Kidney (tissue), 14 donors: ENCODE measurements around the gene CCND1. TPM values are rescaled to one million over a fixed set of nuclear protein-coding genes. Genes with fewer than 3 reads are reported as not detected.

ENCODE experiments used
- DNase-seq, 5 donors: peaks; one replicate each; pipeline ENCODE4 v3.0.0-alpha.2; 2013 to 2020
- FAIRE-seq: peaks from 2 replicates; lab custom pipeline; 2012; peaks lifted over from hg19 to GRCh38; lab: Jason Lieb, UNC
- H3K27ac ChIP-seq, 2 donors: one replicate each; pipeline ENCODE4 v1.7.0; 2013; ENCODE audit warnings: low read depth in 2 of 2, low read length in 2 of 2, inconsistent platforms in 1 of 2
- H3K27me3 ChIP-seq: one replicate; pipeline ENCODE4 v1.7.1; 2013; ENCODE audit warnings: low read length, inconsistent platforms; ENCODE audit not compliant: control insufficient read depth, insufficient read depth
- H3K36me3 ChIP-seq, 3 donors: one replicate each; pipeline versions ENCODE4 v1.7.0 to v1.7.1; 2013; ENCODE audit warnings: low read length in 3 of 3, control low read depth in 1 of 3, inconsistent platforms in 1 of 3; ENCODE audit not compliant: insufficient read depth in 3 of 3, control insufficient read depth in 2 of 3
- H3K4me1 ChIP-seq, 3 donors: one replicate each; pipeline versions ENCODE4 v1.7.0 to v1.7.1; 2013; ENCODE audit warnings: low read length in 3 of 3, inconsistent platforms in 1 of 3, low read depth in 1 of 3; ENCODE audit not compliant: control insufficient read depth in 2 of 3, insufficient read depth in 2 of 3
- H3K4me3 ChIP-seq, 3 donors: one replicate each; pipeline versions ENCODE4 v1.7.0 to v1.8.1; 2013; ENCODE audit warnings: low read length in 3 of 3, control low read depth in 1 of 3, inconsistent platforms in 1 of 3
- H3K9ac ChIP-seq, 3 donors: one replicate each; pipeline versions ENCODE4 v1.7.0 to v1.7.1; 2013; ENCODE audit warnings: low read length in 3 of 3, control low read depth in 1 of 3, inconsistent platforms in 1 of 3
- H3K9me3 ChIP-seq, 3 donors: one replicate each; pipeline versions ENCODE4 v1.7.0 to v1.7.1; 2013; ENCODE audit warnings: low read length in 3 of 3, control low read depth in 1 of 3, inconsistent platforms in 1 of 3; ENCODE audit not compliant: control insufficient read depth in 2 of 3, insufficient read depth in 1 of 3
- intact Hi-C: fragments of 100-400 bp; cut with DNase I; formaldehyde crosslinking; loops from one replicate; pipeline ENCODE4 v1.11.1; 2022
- polyA plus RNA-seq: library from polyadenylated mRNA; stranded (reverse); fragments of 350-450 nt; fragmentation: Illumina TruSeq; extraction: RNeasy Lipid Tissue Mini Kit (QIAGEN cat#74804); gene quantifications from one replicate; pipeline ENCODE4 v1.2.3, GENCODE V29; 2014; ENCODE audit warnings: low read depth, low replicate concordance; ENCODE audit not compliant: insufficient read depth
- total RNA-seq: library from RNA; stranded (reverse); fragmentation: NEBNext Ultra II Directional; extraction: Animal tissue kit (Norgen Biotek cat#: 25700); gene quantifications from one replicate; pipeline ENCODE4 v1.2.1, GENCODE V29; 2021
- TF ChIP-seq, protein P1 (sequence below): IDR thresholded peaks from 3 replicates; pipeline ENCODE4 v1.5.1; 2012; ENCODE audit warnings: mild to moderate bottlenecking, moderate library complexity, borderline replicate concordance; ENCODE audit not compliant: insufficient read depth; ENCODE audit errors: extremely low read depth
- donor health status: control.
- donor health status: control.
- donor health status: control.
- donor health status: control.
- donor health status: control.
- donor health status: DM: yes; HTN: yes; CAD: no.
- donor health status: Normal renal cell carcinoma (clear cell type).

CCND1 gene
- total and polyA plus RNA-seq, 2 donors from 2014 or later: 37.6 to 142 TPM

DNA sequence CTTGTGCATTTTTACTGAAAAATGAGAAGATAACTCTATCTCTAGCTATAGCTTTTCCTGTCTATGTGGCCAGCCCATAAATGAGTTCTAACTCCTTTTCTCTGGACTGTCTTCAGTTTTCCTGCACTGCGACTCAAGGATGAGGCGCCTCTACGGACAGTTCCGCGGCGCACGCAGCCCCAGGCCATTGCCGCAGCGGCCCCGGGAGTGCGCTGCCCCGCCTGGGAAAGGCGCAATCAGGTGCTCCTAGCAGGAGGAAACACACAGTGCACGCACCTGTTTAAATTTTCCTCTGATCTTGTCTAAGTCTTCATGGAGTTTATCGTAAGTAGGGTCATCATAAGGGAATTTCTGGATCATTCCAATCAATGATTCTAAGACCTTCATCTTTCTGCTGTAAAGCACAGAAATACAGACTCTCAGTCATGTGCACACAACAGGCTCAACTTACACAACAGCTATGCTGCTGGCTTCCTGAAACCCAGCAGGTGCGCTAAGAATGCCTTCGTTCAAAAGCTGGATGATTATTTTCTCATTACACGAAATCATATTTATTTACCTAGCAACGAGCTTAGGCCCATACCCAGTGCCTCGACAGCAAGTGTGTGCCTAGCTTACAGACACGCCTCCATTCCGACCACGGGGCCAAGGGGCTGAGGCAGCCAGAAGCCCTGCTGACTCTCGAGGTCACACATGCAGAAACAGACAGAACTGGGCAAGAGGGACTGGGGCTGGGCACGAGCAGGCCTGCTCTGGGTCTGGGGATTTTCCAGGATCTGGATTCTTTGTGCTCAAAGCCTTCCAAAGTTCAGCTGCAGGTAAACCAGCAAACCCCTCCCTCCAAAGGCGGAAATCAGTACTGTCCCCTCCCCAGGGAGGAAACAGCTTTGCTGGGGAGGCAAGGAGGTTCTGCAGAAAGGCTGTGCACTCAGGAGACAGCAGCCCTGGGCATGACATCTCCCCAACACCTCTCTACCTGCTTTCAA, 27.0 kb downstream of the CCND1 start:
- H3K27ac ChIP-seq: peak overlapping the region in 1 of 2 donors; percentile 2
- intact Hi-C loops: no loop called here
- FAIRE-seq (no peak), DNase-seq (no peak)
- no peaks in the 10 kb centered on the region for H3K27me3 ChIP-seq
- no peak overlapping the region for H3K9ac ChIP-seq
- TF ChIP-seq, protein P1, sequence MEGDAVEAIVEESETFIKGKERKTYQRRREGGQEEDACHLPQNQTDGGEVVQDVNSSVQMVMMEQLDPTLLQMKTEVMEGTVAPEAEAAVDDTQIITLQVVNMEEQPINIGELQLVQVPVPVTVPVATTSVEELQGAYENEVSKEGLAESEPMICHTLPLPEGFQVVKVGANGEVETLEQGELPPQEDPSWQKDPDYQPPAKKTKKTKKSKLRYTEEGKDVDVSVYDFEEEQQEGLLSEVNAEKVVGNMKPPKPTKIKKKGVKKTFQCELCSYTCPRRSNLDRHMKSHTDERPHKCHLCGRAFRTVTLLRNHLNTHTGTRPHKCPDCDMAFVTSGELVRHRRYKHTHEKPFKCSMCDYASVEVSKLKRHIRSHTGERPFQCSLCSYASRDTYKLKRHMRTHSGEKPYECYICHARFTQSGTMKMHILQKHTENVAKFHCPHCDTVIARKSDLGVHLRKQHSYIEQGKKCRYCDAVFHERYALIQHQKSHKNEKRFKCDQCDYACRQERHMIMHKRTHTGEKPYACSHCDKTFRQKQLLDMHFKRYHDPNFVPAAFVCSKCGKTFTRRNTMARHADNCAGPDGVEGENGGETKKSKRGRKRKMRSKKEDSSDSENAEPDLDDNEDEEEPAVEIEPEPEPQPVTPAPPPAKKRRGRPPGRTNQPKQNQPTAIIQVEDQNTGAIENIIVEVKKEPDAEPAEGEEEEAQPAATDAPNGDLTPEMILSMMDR: no peak
- no peak overlapping the region for H3K4me3 ChIP-seq
- H3K4me1 ChIP-seq: peaks cover 0 to 3% (median 0%) of the 10 kb centered on the region in 3 donors
- H3K36me3 ChIP-seq: peaks cover 0 to 19% (median 9%) of the 10 kb centered on the region in 3 donors
- H3K9me3 ChIP-seq: no peaks in the 10 kb centered on the region

- TF ChIP-seq, protein P1: no peak
- Histone ChIP-seq H3K4me1 (peaks cover 0 to 7% (median 5%) of the 10 kb centered on the region in 3 donors), H3K9me3 (no peaks in the 10 kb centered on the region), H3K4me3 (no peak overlapping the region), H3K36me3 (peaks cover 0 to 22% (median 9%) of the 10 kb centered on the region in 3 donors), H3K27me3 (no peaks in the 10 kb centered on the region), H3K9ac (no peak overlapping the region), H3K27ac (no peak overlapping the region)
- DNase-seq: peak in 1 of 5 donors; percentile 67
- intact Hi-C loops: no loop called here
- no peak for FAIRE-seq
Measured at GRCh38 chr11:69669486-69669885, 28.5 kb downstream of the CCND1 start.

DNA sequence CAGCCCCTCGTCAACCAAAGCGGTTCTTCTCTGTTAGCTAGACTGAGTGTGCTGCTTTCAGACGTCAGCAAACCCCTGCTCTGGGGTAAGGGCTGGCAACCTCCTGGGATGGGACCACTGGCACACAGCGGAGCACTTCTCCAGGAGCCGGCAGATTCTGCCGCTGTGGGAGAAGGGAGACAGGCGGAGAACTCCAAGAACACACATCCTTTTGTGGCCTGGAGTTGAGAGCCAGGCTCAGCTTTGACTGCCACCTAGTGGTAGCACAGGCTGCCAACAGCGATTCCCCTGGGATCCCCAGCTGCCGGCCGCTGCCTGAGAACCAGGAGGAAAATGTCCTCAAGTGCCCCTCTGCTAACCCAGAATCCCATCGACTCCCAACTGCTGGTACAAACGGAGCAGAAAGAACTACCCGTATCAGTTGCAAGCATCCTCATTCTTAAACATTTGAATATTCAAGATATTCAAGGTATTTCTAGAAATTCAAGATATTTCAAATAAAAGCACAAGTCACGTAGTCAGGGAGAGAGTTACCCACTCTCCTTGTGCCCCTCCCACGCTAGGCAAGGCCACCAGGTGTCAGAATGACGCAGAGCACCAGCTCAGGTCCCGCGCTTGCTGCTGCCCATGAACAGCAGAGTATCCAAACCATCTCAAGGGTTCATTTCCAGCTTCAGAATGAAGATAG, 29.3 kb downstream of the CCND1 start:
- peaks cover 0 to 20% (median 9%) of the 10 kb centered on the region in 3 donors for H3K36me3 ChIP-seq

More for the DNA sequence above, 29.3 kb downstream of the CCND1 start:
- Histone ChIP-seq H3K9ac (no peak overlapping the region), H3K4me3 (no peak overlapping the region), H3K27me3 (no peaks in the 10 kb centered on the region), H3K9me3 (no peaks in the 10 kb centered on the region), H3K27ac (no peak overlapping the region), H3K4me1 (peaks cover 0 to 7% (median 6%) of the 10 kb centered on the region in 3 donors)
- DNase-seq: peak; percentile 90 to 93 (median 91)
- TF ChIP-seq, protein P1: peak; percentile 94
- intact Hi-C loops: no loop called here
- FAIRE-seq: no peak
